Gastroesophageal sphincter (tissue), 3 donors: ENCODE results near the gene SDK1.

Source experiments
- CTCF ChIP-seq, 4 experiments: fragments of 200-600 bp in 2 of 4; fragments of 450-650 bp in 2 of 4; sonication (generic) in 1 of 4; IDR thresholded peaks; one replicate each; pipeline ENCODE4 v1.5.1; 2017 to 2019; ENCODE audit warnings: antibody characterized with exemption in 4 of 4, mild to moderate bottlenecking in 2 of 4, moderate library complexity in 2 of 4
- POLR2A ChIP-seq, 2 donors: fragments of 450-650 bp; IDR thresholded peaks; one replicate each; pipeline ENCODE4 v1.6.1; 2017; ENCODE audit warnings: antibody characterized with exemption in 2 of 2, mild to moderate bottlenecking in 2 of 2, moderate library complexity in 1 of 2

- TF ChIP-seq CTCF (IDR thresholded peaks at IDR 0.05) = no peak
- no peak for TF ChIP-seq POLR2A (IDR thresholded peaks at IDR 0.05)
Observed at GRCh38 chr7:3975371-3975770, 674.3 kb downstream of the SDK1 start.
